ENCODE data around the gene LRFN2. TPM values are rescaled to one million over a fixed set of nuclear protein-coding genes. Genes with fewer than 3 reads are reported as not detected.

Gene LRFN2
- total RNA-seq, 1 experiment from 2014 or later = not detected

- no peaks in the 10 kb centered on the region for H3K4me1 ChIP-seq
- TF ChIP-seq CTCF (IDR thresholded peaks at IDR 0.05; ENCODE audit: insufficient read depth in 1 of 2, low read depth in 1 of 2, low read length in 1 of 2, severe bottlenecking in 1 of 2, unreplicated experiment in 1 of 2) = no peak
- no TSS peak for BruUV-seq (replicated peaks)
- ChIA-PET CTCF (interaction anchor here (0.7 kb wide), 1 partner anchor 427 kb away, joined by 3 read pairs; no protein-coding TSS in a partner anchor), POLR2A (no interaction called here)
- no peak for DNase-seq
- H3K9me3 Mint-ChIP-seq (ENCODE audit: unreplicated experiment) = no peaks in the 10 kb centered on the region
- no peaks in the 10 kb centered on the region for H3K36me3 ChIP-seq (ENCODE audit: control insufficient read depth, insufficient read depth, low read length)
- peaks cover 10% of the 10 kb centered on the region for H3K27me3 Mint-ChIP-seq (ENCODE audit: insufficient read depth, unreplicated experiment)
- no peaks in the 10 kb centered on the region; the same call in 1 of the 2 replicates for H3K27me3 ChIP-seq (replicated peaks; ENCODE audit: control insufficient read depth, insufficient read depth, low read length)
- H3K4me1 Mint-ChIP-seq (ENCODE audit: low read depth, unreplicated experiment) = no peaks in the 10 kb centered on the region
- no peak overlapping the region for H3K4me3 ChIP-seq (ENCODE audit: low read depth, low read length)
- H3K9me3 ChIP-seq = no peaks in the 10 kb centered on the region
- no peak overlapping the region for H3K27ac Mint-ChIP-seq (ENCODE audit: unreplicated experiment)
- H3K36me3 Mint-ChIP-seq (ENCODE audit: insufficient read depth, unreplicated experiment) = no peaks in the 10 kb centered on the region
- no peak overlapping the region for H3K4me3 Mint-ChIP-seq (ENCODE audit: unreplicated experiment)
- intact Hi-C loops (cut with micrococcal nuclease; ENCODE audit: unreplicated experiment) = loop anchor here (10.0 kb wide), 1 partner anchor 360 kb away; no protein-coding TSS in a partner anchor
Measured at GRCh38 chr6:40344566-40345167, 242.5 kb downstream of the LRFN2 start.

DNA sequence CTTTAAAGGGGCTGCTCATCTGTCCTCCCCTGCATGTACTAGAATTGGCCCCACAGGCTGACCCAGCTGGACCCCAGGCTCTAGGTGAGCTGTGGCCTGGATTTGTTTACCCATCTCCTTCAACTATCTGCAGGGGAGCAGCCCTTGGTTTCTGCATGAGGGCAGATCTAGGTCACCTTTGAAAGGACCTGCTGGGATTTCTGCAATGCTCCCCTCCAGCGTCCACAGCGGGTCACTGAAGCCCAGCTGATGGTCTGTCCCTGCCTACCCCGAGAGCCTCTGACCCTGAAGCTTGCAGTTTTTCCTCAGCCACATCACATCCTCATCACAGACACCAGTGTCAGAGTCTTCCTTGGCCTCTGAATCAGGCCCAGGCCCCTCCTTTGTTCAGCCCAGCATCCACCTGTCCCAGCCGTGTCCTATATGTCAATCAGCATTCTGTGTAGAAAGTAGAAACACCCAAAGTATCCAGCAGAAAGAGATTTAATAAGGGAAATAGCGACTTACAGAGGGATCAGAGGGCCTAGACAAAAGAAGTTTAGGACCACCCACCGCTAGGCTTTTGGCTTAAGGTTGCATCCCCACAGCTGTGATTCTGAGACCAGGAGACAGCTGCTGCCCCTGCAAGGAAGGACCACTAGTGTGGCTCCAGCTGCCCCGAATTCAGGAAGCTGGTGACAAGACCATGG lies 243.1 kb downstream of the LRFN2 start:
- intact Hi-C loops (cut with micrococcal nuclease; ENCODE audit: unreplicated experiment) = loop anchor here (10.0 kb wide), 1 partner anchor 361 kb away; no protein-coding TSS in a partner anchor

More for the DNA sequence above, 243.1 kb downstream of the LRFN2 start:
- no peak for DNase-seq
- H3K9me3 Mint-ChIP-seq (ENCODE audit: unreplicated experiment) = no peaks in the 10 kb centered on the region
- no peaks in the 10 kb centered on the region for H3K4me1 ChIP-seq
- H3K27me3 ChIP-seq (replicated peaks; ENCODE audit: control insufficient read depth, insufficient read depth, low read length) = no peaks in the 10 kb centered on the region; the same call in 1 of the 2 replicates
- H3K4me1 Mint-ChIP-seq (ENCODE audit: low read depth, unreplicated experiment) = no peaks in the 10 kb centered on the region
- H3K36me3 Mint-ChIP-seq (ENCODE audit: insufficient read depth, unreplicated experiment) = no peaks in the 10 kb centered on the region
- H3K27ac Mint-ChIP-seq (ENCODE audit: unreplicated experiment) = no peak overlapping the region
- no peaks in the 10 kb centered on the region for H3K36me3 ChIP-seq (ENCODE audit: control insufficient read depth, insufficient read depth, low read length)
- no TSS peak for BruUV-seq (replicated peaks)
- ChIA-PET CTCF (interaction anchor here (1.7 kb wide), 1 partner anchor 15 kb away, joined by 5 read pairs; no protein-coding TSS in a partner anchor), POLR2A (no interaction called here)
- peaks cover 17% of the 10 kb centered on the region for H3K27me3 Mint-ChIP-seq (ENCODE audit: insufficient read depth, unreplicated experiment)
- H3K4me3 Mint-ChIP-seq (ENCODE audit: unreplicated experiment) = no peak overlapping the region
- H3K9me3 ChIP-seq = no peaks in the 10 kb centered on the region
- no peak for TF ChIP-seq CTCF (IDR thresholded peaks at IDR 0.05; ENCODE audit: insufficient read depth in 1 of 2, low read depth in 1 of 2, low read length in 1 of 2, severe bottlenecking in 1 of 2, unreplicated experiment in 1 of 2)
- no peak overlapping the region for H3K4me3 ChIP-seq (ENCODE audit: low read depth, low read length)

Measured in Caco-2 (cell line).